Stimulated activated CD8-positive, alpha-beta memory T cell treated with anti-CD3 and anti-CD28 coated beads, Interleukin-4, amount 100 ng/mL, for 24 hours (primary cell): Measurements from ENCODE around the gene JPT2.
"Not testable (repeated sequence)": the region's sequence is repeated elsewhere in the genome, so short reads cannot be mapped to it uniquely, and the experiment has no call there.

Source experiments
- DNase-seq: peaks from one replicate; pipeline ENCODE4 v3.0.0-alpha.2; 2020; ENCODE audit warnings: low read depth

JPT2 gene

GRCh38 chr16:1676661-1677060 is 1.4 kb upstream of the JPT2 start:
- DNase-seq, result no peak

GRCh38 chr16:1677339-1677738 is 740 bp upstream of the JPT2 start:
- DNase-seq, result no peak

- peak; percentile 37 for DNase-seq
These were observed 520 bp downstream of the JPT2 start for GRCh38 chr16:1678500-1679098.

- DNase-seq, result no peak
These were observed 2.3 kb downstream of the JPT2 start for GRCh38 chr16:1680361-1680760.

GRCh38 chr16:1681032-1681431 is 3.0 kb downstream of the JPT2 start:
- no peak for DNase-seq

- DNase-seq, result no peak
These were observed 9.6 kb downstream of the JPT2 start for GRCh38 chr16:1687427-1688316.

- DNase-seq, result no peak
These were observed 10.9 kb downstream of the JPT2 start for GRCh38 chr16:1688807-1689560.

GRCh38 chr16:1689853-1690252 is 11.8 kb downstream of the JPT2 start:
- no peak for DNase-seq

GRCh38 chr16:1690810-1691209 is 12.7 kb downstream of the JPT2 start:
- DNase-seq, result no peak

- no peak for DNase-seq
These were observed 13.2 kb downstream of the JPT2 start for GRCh38 chr16:1691276-1691675.

GRCh38 chr16:1691956-1692355 is 13.9 kb downstream of the JPT2 start:
- DNase-seq, result no peak

- no peak for DNase-seq
These were observed 18.8 kb downstream of the JPT2 start for GRCh38 chr16:1696863-1697262.

GRCh38 chr16:1698680-1699079 is 20.6 kb downstream of the JPT2 start:
- DNase-seq, result no peak

- DNase-seq, result no peak
These were observed 22.2 kb downstream of the JPT2 start for GRCh38 chr16:1700246-1700645.

- DNase-seq, result no peak
These were observed 23.3 kb downstream of the JPT2 start for GRCh38 chr16:1701216-1701878.

- not testable (repeated sequence) for DNase-seq
These were observed 27.2 kb downstream of the JPT2 start for GRCh38 chr16:1705324-1705687.

GRCh38 chr16:1705688-1706385 is 27.8 kb downstream of the JPT2 start, which contains the start of gene MAPK8IP3:
MAPK8IP3 (plus strand) TSS chr16:1706195; CDS start chr16:1706340, 145 bp downstream.
- DNase-seq, result peak; percentile 87

GRCh38 chr16:1706386-1707192 is 28.5 kb downstream of the JPT2 start:
- peak; percentile 23 for DNase-seq

GRCh38 chr16:1707193-1707790 is 29.2 kb downstream of the JPT2 start:
- DNase-seq, result no peak

- DNase-seq, result no peak
These were observed 30.1 kb downstream of the JPT2 start for GRCh38 chr16:1708083-1708767.
